B cell (primary cell): Measurements from ENCODE around the gene TRIML2. TPM values are rescaled to one million over a fixed set of nuclear protein-coding genes. Genes with fewer than 3 reads are reported as not detected.

ENCODE experiments used
- ATAC-seq: fragments of 200-7000 bp; cut with Tn5 transposase; one replicate; pipeline ENCODE4 v1.10.0; 2021; ENCODE audit warnings: low read depth, mild to moderate bottlenecking, moderate number of reproducible peaks, moderate library complexity
- CTCF ChIA-PET: fragments of 350-600 bp; sonication (Branson Sonifier 250); formaldehyde crosslinking; loops from one replicate; lab custom pipeline; 2021; ENCODE audit warnings: antibody characterized with exemption, inconsistent platforms; lab: Charles Lee
- POLR2A ChIA-PET: fragments of 350-600 bp; sonication (Branson Sonifier 250); formaldehyde crosslinking; loops from one replicate; lab custom pipeline; 2021; ENCODE audit warnings: antibody characterized with exemption; lab: Charles Lee
- DNase-seq: peaks from one replicate; pipeline ENCODE4 v3.0.0; 2013
- H2AFZ ChIP-seq: 2 replicates; pipeline ENCODE4 v1.6.1; 2012; ENCODE audit warnings: mild to moderate bottlenecking, low read depth, low read length; ENCODE audit not compliant: insufficient read depth, poor library complexity, severe bottlenecking
- H3K27ac ChIP-seq, 2 donors: 1 replicate in 1 of 2; 2 replicates in 1 of 2; pipeline ENCODE4 v1.5.1; 2012 to 2013; ENCODE audit warnings: low read length in 2 of 2, mild to moderate bottlenecking in 2 of 2, moderate library complexity in 1 of 2
- H3K27me3 ChIP-seq, 4 experiments: fragments of 200-600 bp in 1 of 4; sonication (generic) in 1 of 4; replicated peaks in 1 of 4; 1 replicate in 2 of 4; 2 replicates in 2 of 4; pipeline versions ENCODE4 v1.6.1 to v1.7.0; 2013 to 2016; ENCODE audit warnings: low read length in 3 of 4, mild to moderate bottlenecking in 2 of 4, mixed read lengths in 1 of 4, moderate library complexity in 1 of 4; ENCODE audit not compliant: insufficient read depth in 4 of 4, control insufficient read depth in 3 of 4; ENCODE audit errors: control extremely low read depth in 1 of 4
- H3K36me3 ChIP-seq, 2 experiments: replicated peaks in 1 of 2; 1 replicate in 1 of 2; 2 replicates in 1 of 2; pipeline versions ENCODE4 v1.6.1 to v1.7.1; 2013; ENCODE audit warnings: low read length in 1 of 2; ENCODE audit not compliant: insufficient read depth in 2 of 2, control insufficient read depth in 1 of 2; ENCODE audit errors: control extremely low read depth in 1 of 2, extremely low read depth in 1 of 2
- H3K4me1 ChIP-seq, 2 donors: fragments of 200-600 bp in 1 of 2; sonication (generic) in 1 of 2; 1 replicate in 1 of 2; 2 replicates in 1 of 2; pipeline versions ENCODE4 v1.5.1 to v1.6.1; 2013 to 2017; ENCODE audit warnings: low read length in 2 of 2; ENCODE audit not compliant: control insufficient read depth in 2 of 2, insufficient read depth in 2 of 2
- H3K4me2 ChIP-seq: replicated peaks from 2 replicates; pipeline ENCODE3; 2012; ENCODE audit warnings: mild to moderate bottlenecking, low read depth, low read length; ENCODE audit not compliant: poor library complexity, severe bottlenecking
- H3K4me3 ChIP-seq, 5 experiments: fragments of 200-600 bp in 1 of 5; sonication (generic) in 1 of 5; 1 replicate in 3 of 5; 2 replicates in 2 of 5; pipeline versions ENCODE4 v1.5.1 to v1.7.0; 2011 to 2016; ENCODE audit warnings: low read length in 4 of 5, mild to moderate bottlenecking in 4 of 5, low read depth in 2 of 5, control low read depth in 1 of 5, moderate library complexity in 1 of 5; ENCODE audit not compliant: insufficient read depth in 1 of 5; ENCODE audit errors: control extremely low read depth in 1 of 5, extremely low read depth in 1 of 5
- H3K79me2 ChIP-seq: fragments of 200-600 bp; sonication (generic); one replicate; pipeline ENCODE4 v1.6.0; 2016; ENCODE audit warnings: low read length; ENCODE audit not compliant: control insufficient read depth, insufficient read depth
- H3K9ac ChIP-seq: fragments of 200-600 bp; sonication (generic); 2 replicates; pipeline ENCODE4 v1.6.1; 2017; ENCODE audit warnings: mild to moderate bottlenecking, low read length, moderate library complexity
- H3K9me3 ChIP-seq, 3 donors: one replicate each; pipeline versions ENCODE4 v1.6.1 to v1.7.1; 2013; ENCODE audit warnings: low read length in 2 of 3; ENCODE audit not compliant: control insufficient read depth in 2 of 3, insufficient read depth in 1 of 3; ENCODE audit errors: control extremely low read depth in 1 of 3
- H4K20me1 ChIP-seq: 2 replicates; pipeline ENCODE4 v1.6.0; 2012; ENCODE audit warnings: mild to moderate bottlenecking, low read length; ENCODE audit not compliant: insufficient read depth, control insufficient read depth, poor library complexity, severe bottlenecking
- H3K27ac Mint-ChIP-seq: one replicate; pipeline ENCODE4 v1.8.0; 2021; ENCODE audit warnings: mixed read lengths
- H3K27me3 Mint-ChIP-seq: one replicate; pipeline ENCODE4 v1.8.0; 2021; ENCODE audit warnings: mixed read lengths
- H3K4me1 Mint-ChIP-seq: one replicate; pipeline ENCODE4 v1.8.0; 2021; ENCODE audit warnings: mixed read lengths
- H3K4me3 Mint-ChIP-seq: one replicate; pipeline ENCODE4 v1.8.0; 2021; ENCODE audit warnings: mixed read lengths
- H3K9me3 Mint-ChIP-seq: one replicate; pipeline ENCODE4 v1.8.0; 2022; ENCODE audit warnings: mixed read lengths; ENCODE audit not compliant: insufficient read depth
- CTCF ChIP-seq: fragments of 200-600 bp; IDR thresholded peaks from one replicate; pipeline ENCODE4 v1.8.0; 2022; ENCODE audit warnings: antibody characterized with exemption, mild to moderate bottlenecking
- EZH2 ChIP-seq: IDR thresholded peaks from 2 replicates; pipeline ENCODE4 v1.6.1; 2012; ENCODE audit warnings: borderline replicate concordance, low read depth, mild to moderate bottlenecking, moderate library complexity, low read length; ENCODE audit not compliant: insufficient read depth, poor library complexity, severe bottlenecking
- WGBS: methylation state at CpG from one replicate; pipeline ENCODE4 v1.1.5; 2013; ENCODE audit warnings: missing lambda C conversion rate; ENCODE audit not compliant: insufficient coverage; 5-methylcytosine and 5-hydroxymethylcytosine counted together
- intact Hi-C: fragments of 100-400 bp; cut with micrococcal nuclease; formaldehyde crosslinking; loops from one replicate; pipeline ENCODE4 v1.10.0; 2022
- polyA plus RNA-seq: library from polyadenylated mRNA; depleted of rRNA; stranded (reverse); fragments of >200 nt; gene quantifications from 2 replicates; pipeline ENCODE4 v1.2.3, GENCODE V29; 2012
- total RNA-seq, 2 donors: library from RNA; stranded (reverse); fragments of 120-200 nt in 1 of 2; gene quantifications; 1 replicate in 1 of 2; 2 replicates in 1 of 2; pipeline versions ENCODE4 v1.2.3 to v1.2.4, GENCODE V29; 2013 to 2022

Gene TRIML2
- total and polyA plus RNA-seq, 2 donors (not counting 1 experiment from before 2014, with no cell fraction given): not detected

- H3K4me2 ChIP-seq: no peak overlapping the region
- ATAC-seq (no peak), DNase-seq (no peak)
- H3K27me3 ChIP-seq: no peaks in the 10 kb centered on the region
- no peak overlapping the region for H3K9ac ChIP-seq
- TF ChIP-seq CTCF: no peak
- TF ChIP-seq EZH2: no peak
- H3K9me3 Mint-ChIP-seq: no peaks in the 10 kb centered on the region
- no peak overlapping the region for H3K4me3 ChIP-seq
- ChIA-PET POLR2A (no interaction called here), CTCF (no interaction called here)
- no peaks in the 10 kb centered on the region for H3K27me3 Mint-ChIP-seq
- H3K4me1 Mint-ChIP-seq: no peaks in the 10 kb centered on the region
- no peak overlapping the region for H3K27ac ChIP-seq
- no peaks in the 10 kb centered on the region for H3K4me1 ChIP-seq
- no peak overlapping the region for H3K27ac Mint-ChIP-seq
- no peaks in the 10 kb centered on the region for H3K36me3 ChIP-seq
- H2AFZ ChIP-seq: no peak overlapping the region
- H3K79me2 ChIP-seq: no peaks in the 10 kb centered on the region
- no peaks in the 10 kb centered on the region for H4K20me1 ChIP-seq
- WGBS: 71% methylated on average over 9 of the region's 10 CpGs
- H3K4me3 Mint-ChIP-seq: no peak overlapping the region
- intact Hi-C loops: no loop called here
- H3K9me3 ChIP-seq: peaks cover 0 to 7% (median 0%) of the 10 kb centered on the region in 3 donors
Observed at GRCh38 chr4:188138227-188138626, 28.8 kb upstream of the TRIML2 start.

GRCh38 chr4:188132232-188132631, 22.8 kb upstream of the TRIML2 start:
- WGBS: 76% methylated on average over 3 of the region's 5 CpGs
- no peaks in the 10 kb centered on the region for H3K27me3 ChIP-seq
- TF ChIP-seq CTCF (no peak), EZH2 (no peak)
- ChIA-PET POLR2A (no interaction called here), CTCF (no interaction called here)
- peaks cover 0 to 13% (median 1%) of the 10 kb centered on the region in 3 donors for H3K9me3 ChIP-seq
- no peaks in the 10 kb centered on the region for H4K20me1 ChIP-seq
- no peak overlapping the region for H3K9ac ChIP-seq
- Mint-ChIP-seq H3K9me3 (no peaks in the 10 kb centered on the region), H3K27me3 (no peaks in the 10 kb centered on the region), H3K4me3 (no peak overlapping the region), H3K27ac (no peak overlapping the region), H3K4me1 (no peaks in the 10 kb centered on the region)
- no peak overlapping the region for H3K4me2 ChIP-seq
- DNase-seq: no peak
- no peaks in the 10 kb centered on the region for H3K4me1 ChIP-seq
- no peaks in the 10 kb centered on the region for H3K36me3 ChIP-seq
- H2AFZ ChIP-seq: no peak overlapping the region
- ATAC-seq: no peak
- intact Hi-C loops: no loop called here
- H3K4me3 ChIP-seq: no peak overlapping the region
- H3K79me2 ChIP-seq: no peaks in the 10 kb centered on the region
- no peak overlapping the region for H3K27ac ChIP-seq
